ENCODE results near the gene TFF1. TPM values are rescaled to one million over a fixed set of nuclear protein-coding genes. Genes with fewer than 3 reads are reported as not detected.

The TFF1 gene
- polyA plus RNA-seq, 1 donor from 2014 or later = not detected

DNA sequence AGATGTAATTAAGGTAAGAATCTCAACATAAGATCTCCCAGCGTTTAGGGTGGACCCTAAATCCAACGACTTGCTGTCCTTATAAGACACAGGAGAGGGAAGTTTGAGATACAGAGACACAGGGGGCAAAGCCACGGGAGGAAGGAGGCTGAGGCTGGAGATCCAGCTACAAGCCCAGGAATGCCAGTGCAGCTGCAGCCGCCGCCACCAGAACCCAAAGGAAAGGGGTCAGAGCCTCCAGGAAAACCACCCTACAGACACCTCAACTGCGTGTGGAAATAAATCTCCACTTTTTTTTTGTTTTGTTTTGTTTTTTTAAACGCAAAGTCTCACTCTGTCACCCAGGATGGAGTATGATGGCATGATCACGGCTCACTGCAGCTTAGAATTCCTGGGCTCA lies 12.1 kb upstream of the TFF1 start:
- H3K27ac ChIP-seq (ENCODE audit: low read length) = no peak overlapping the region
- no peak overlapping the region for H3K4me2 ChIP-seq (ENCODE audit: low read length)
- TF ChIP-seq EP300 (conservative IDR thresholded peaks at IDR 0.05; ENCODE audit: poor library complexity, severe bottlenecking) (no peak), TAF1 (IDR thresholded peaks at IDR 0.05; ENCODE audit: low read depth) (no peak), EZH2 (IDR thresholded peaks at IDR 0.05; ENCODE audit: borderline replicate concordance, insufficient read depth, low read length, poor library complexity, severe bottlenecking) (no peak), SMC3 (conservative IDR thresholded peaks at IDR 0.05; ENCODE audit: poor library complexity) (no peak), REST (IDR thresholded peaks at IDR 0.05; ENCODE audit: borderline replicate concordance) (no peak)
- TF ChIP-seq, protein P1, sequence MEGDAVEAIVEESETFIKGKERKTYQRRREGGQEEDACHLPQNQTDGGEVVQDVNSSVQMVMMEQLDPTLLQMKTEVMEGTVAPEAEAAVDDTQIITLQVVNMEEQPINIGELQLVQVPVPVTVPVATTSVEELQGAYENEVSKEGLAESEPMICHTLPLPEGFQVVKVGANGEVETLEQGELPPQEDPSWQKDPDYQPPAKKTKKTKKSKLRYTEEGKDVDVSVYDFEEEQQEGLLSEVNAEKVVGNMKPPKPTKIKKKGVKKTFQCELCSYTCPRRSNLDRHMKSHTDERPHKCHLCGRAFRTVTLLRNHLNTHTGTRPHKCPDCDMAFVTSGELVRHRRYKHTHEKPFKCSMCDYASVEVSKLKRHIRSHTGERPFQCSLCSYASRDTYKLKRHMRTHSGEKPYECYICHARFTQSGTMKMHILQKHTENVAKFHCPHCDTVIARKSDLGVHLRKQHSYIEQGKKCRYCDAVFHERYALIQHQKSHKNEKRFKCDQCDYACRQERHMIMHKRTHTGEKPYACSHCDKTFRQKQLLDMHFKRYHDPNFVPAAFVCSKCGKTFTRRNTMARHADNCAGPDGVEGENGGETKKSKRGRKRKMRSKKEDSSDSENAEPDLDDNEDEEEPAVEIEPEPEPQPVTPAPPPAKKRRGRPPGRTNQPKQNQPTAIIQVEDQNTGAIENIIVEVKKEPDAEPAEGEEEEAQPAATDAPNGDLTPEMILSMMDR (IDR thresholded peaks at IDR 0.05; ENCODE audit: poor library complexity, severe bottlenecking) = no peak
- no peak overlapping the region for H2AFZ ChIP-seq (ENCODE audit: low read depth, low read length)
- H3F3A ChIP-seq (ENCODE audit: insufficient read depth, low read length, poor library complexity, severe bottlenecking) = no peaks in the 10 kb centered on the region
- H3K9me2 ChIP-seq (ENCODE audit: insufficient read depth, low read length) = no peaks in the 10 kb centered on the region
- no peak overlapping the region for H3K4me3 ChIP-seq (ENCODE audit: low read length)
- H3K36me3 ChIP-seq (ENCODE audit: insufficient read depth, low read length) = no peaks in the 10 kb centered on the region
- H3K79me2 ChIP-seq (replicated peaks; ENCODE audit: insufficient read depth, low read length) = no peaks in the 10 kb centered on the region
- no peaks in the 10 kb centered on the region for H3K27me3 ChIP-seq (ENCODE audit: insufficient read depth, low read depth, low read length)
- no peak overlapping the region for H3K9ac ChIP-seq (ENCODE audit: low read length)
- no peaks in the 10 kb centered on the region for H4K20me1 ChIP-seq (ENCODE audit: insufficient read depth)
- no peaks in the 10 kb centered on the region for H3K9me3 ChIP-seq (ENCODE audit: low read length)

GRCh38 chr21:42377951-42378340 lies 11.6 kb upstream of the TFF1 start:
- H3K79me2 ChIP-seq (replicated peaks; ENCODE audit: insufficient read depth, low read length) = no peaks in the 10 kb centered on the region
- H3K4me3 ChIP-seq (ENCODE audit: low read length) = no peak overlapping the region
- H3F3A ChIP-seq (ENCODE audit: insufficient read depth, low read length, poor library complexity, severe bottlenecking) = no peaks in the 10 kb centered on the region
- no peak overlapping the region for H3K4me2 ChIP-seq (ENCODE audit: low read length)
- no peaks in the 10 kb centered on the region for H4K20me1 ChIP-seq (ENCODE audit: insufficient read depth)
- no peaks in the 10 kb centered on the region for H3K36me3 ChIP-seq (ENCODE audit: insufficient read depth, low read length)
- no peaks in the 10 kb centered on the region for H3K9me3 ChIP-seq (ENCODE audit: low read length)
- H3K27ac ChIP-seq (ENCODE audit: low read length) = no peak overlapping the region
- TF ChIP-seq POLR2AphosphoS5 (IDR thresholded peaks at IDR 0.05) (no peak), SMC3 (conservative IDR thresholded peaks at IDR 0.05; ENCODE audit: poor library complexity) (no peak), EP300 (conservative IDR thresholded peaks at IDR 0.05; ENCODE audit: poor library complexity, severe bottlenecking) (no peak), MXI1 (conservative IDR thresholded peaks at IDR 0.05; ENCODE audit: poor library complexity, severe bottlenecking) (no peak), REST (IDR thresholded peaks at IDR 0.05; ENCODE audit: borderline replicate concordance) (no peak)
- no peak overlapping the region for H2AFZ ChIP-seq (ENCODE audit: low read depth, low read length)
- H3K9me2 ChIP-seq (ENCODE audit: insufficient read depth, low read length) = no peaks in the 10 kb centered on the region
- H3K27me3 ChIP-seq (ENCODE audit: insufficient read depth, low read depth, low read length) = no peaks in the 10 kb centered on the region
- H3K9ac ChIP-seq (ENCODE audit: low read length) = no peak overlapping the region

All from neural cell (in vitro differentiated cells).